Measurements from ENCODE around the gene CHCHD5. TPM values are rescaled to one million over a fixed set of nuclear protein-coding genes. Genes with fewer than 3 reads are reported as not detected.

CHCHD5 gene
- total RNA-seq, 2 donors from 2014 or later = 26.3 to 35.4 TPM

- TF ChIP-seq POLR2A (IDR thresholded peaks at IDR 0.05) (no peak), CTCF (IDR thresholded peaks at IDR 0.05) (no peak), POLR2AphosphoS5 (IDR thresholded peaks at IDR 0.05) (no peak)
- WGBS = 72% methylated on average over 10 of the region's 10 CpGs
- Histone ChIP-seq H3K4me1 (replicated peaks) (no peaks in the 10 kb centered on the region), H3K36me3 (no peaks in the 10 kb centered on the region), H3K9me3 (no peaks in the 10 kb centered on the region), H3K4me3 (no peak overlapping the region), H3K27me3 (replicated peaks; ENCODE audit: insufficient read depth) (no peaks in the 10 kb centered on the region), H3K27ac (no peak overlapping the region)
- no peak for DNase-seq (ENCODE audit: low spot score)
- intact Hi-C loops (cut with DNase I) = loop anchor here (5.0 to 10.0 kb wide), 2 partner anchors 60 to 327 kb away; no protein-coding TSS in a partner anchor
These were observed 42.9 kb downstream of the CHCHD5 start for GRCh38 chr2:112627060-112628040.

DNA sequence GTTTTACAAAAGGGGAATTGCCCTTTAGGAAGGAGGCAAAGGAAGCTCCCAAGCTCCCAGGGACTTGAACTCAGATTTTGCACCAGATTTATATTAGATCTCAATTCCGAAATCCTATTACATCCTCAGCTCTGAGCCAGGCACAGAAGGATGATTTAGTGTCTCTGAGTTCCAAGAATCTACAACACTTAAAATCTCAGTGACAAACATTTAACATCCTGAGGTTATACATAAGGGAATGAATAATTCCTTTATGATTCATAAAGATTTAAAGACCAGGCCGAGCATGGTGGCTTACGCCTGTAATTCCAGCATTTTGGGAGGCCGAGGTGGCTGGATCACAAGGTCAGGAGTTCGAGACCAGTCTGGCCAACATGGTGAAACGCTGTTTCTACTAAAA lies 44.8 kb downstream of the CHCHD5 start:
- H3K9me3 ChIP-seq = no peaks in the 10 kb centered on the region
- no peaks in the 10 kb centered on the region for H3K36me3 ChIP-seq
- DNase-seq (ENCODE audit: low spot score) = no peak
- intact Hi-C loops (cut with DNase I) = loop anchor here (5.0 to 10.0 kb wide), 2 partner anchors 58 to 326 kb away; no protein-coding TSS in a partner anchor
- no peaks in the 10 kb centered on the region for H3K27me3 ChIP-seq (replicated peaks; ENCODE audit: insufficient read depth)
- H3K4me3 ChIP-seq = no peak overlapping the region
- H3K4me1 ChIP-seq (replicated peaks) = no peaks in the 10 kb centered on the region
- TF ChIP-seq POLR2AphosphoS5 (IDR thresholded peaks at IDR 0.05) (no peak), CTCF (IDR thresholded peaks at IDR 0.05) (no peak), POLR2A (IDR thresholded peaks at IDR 0.05) (no peak)
- no peak overlapping the region for H3K27ac ChIP-seq
- 87% methylated on average over 6 of the region's 6 CpGs for WGBS

DNA sequence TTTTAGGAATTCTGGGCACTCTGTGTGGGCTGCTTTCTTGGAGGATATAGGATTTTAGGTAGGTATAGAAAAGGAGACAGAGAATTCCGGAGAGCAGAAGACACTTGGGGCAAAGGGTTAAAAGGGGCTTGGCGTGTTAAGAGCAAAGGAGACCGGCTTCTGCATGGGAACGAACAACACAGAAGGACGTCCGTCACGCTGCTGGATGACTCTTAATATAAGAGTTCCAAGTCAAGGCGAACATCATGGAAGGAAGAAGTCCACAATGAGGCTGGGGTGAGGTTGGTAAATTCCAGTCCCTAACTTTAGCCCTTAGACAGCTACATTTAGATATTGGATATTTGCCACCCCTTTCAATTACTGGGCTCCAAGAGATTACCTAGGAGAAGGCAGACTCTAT lies 45.4 kb downstream of the CHCHD5 start:
- intact Hi-C loops (cut with DNase I) = loop anchor here (5.0 to 10.0 kb wide), 2 partner anchors 57 to 325 kb away; no protein-coding TSS in a partner anchor
- H3K27me3 ChIP-seq (replicated peaks; ENCODE audit: insufficient read depth) = no peaks in the 10 kb centered on the region
- DNase-seq (ENCODE audit: low spot score) = no peak
- H3K4me3 ChIP-seq = no peak overlapping the region
- H3K9me3 ChIP-seq = no peaks in the 10 kb centered on the region
- H3K36me3 ChIP-seq = no peaks in the 10 kb centered on the region
- WGBS = 90% methylated on average over 8 of the region's 8 CpGs
- TF ChIP-seq CTCF (IDR thresholded peaks at IDR 0.05) (no peak), POLR2A (IDR thresholded peaks at IDR 0.05) (no peak), POLR2AphosphoS5 (IDR thresholded peaks at IDR 0.05) (no peak)
- no peaks in the 10 kb centered on the region for H3K4me1 ChIP-seq (replicated peaks)
- no peak overlapping the region for H3K27ac ChIP-seq

DNA sequence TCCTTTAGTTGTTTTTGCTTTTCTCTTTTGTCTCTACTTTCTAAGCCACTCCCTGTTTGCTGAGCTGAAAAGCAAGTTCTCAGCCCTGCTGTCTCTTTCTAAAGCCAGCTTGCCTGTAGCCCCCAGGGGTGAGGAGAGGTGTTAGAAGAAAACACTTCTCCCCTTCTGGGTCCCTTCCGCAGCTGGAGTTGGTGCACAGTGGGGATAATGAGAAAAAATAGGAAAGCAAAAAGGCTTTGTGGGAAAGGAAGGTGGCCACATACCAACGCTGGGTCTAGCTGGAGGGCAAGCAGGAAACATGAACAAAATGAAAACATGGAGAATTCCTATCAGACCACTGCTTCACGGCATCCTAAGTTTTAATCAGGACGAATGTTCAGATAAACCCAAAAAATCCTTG lies 45.9 kb downstream of the CHCHD5 start:
- 62% methylated on average over 4 of the region's 4 CpGs for WGBS
- no peak for DNase-seq (ENCODE audit: low spot score)

More for the DNA sequence above, 45.9 kb downstream of the CHCHD5 start:
- no peaks in the 10 kb centered on the region for H3K4me1 ChIP-seq (replicated peaks)
- no peak overlapping the region for H3K27ac ChIP-seq
- intact Hi-C loops (cut with DNase I) = no loop called here
- no peaks in the 10 kb centered on the region for H3K36me3 ChIP-seq
- no peaks in the 10 kb centered on the region for H3K9me3 ChIP-seq
- H3K4me3 ChIP-seq = no peak overlapping the region
- H3K27me3 ChIP-seq (replicated peaks; ENCODE audit: insufficient read depth) = no peaks in the 10 kb centered on the region
- TF ChIP-seq POLR2AphosphoS5 (IDR thresholded peaks at IDR 0.05) (no peak), CTCF (IDR thresholded peaks at IDR 0.05) (no peak), POLR2A (IDR thresholded peaks at IDR 0.05) (no peak)
